ENCODE data around the gene FXR1. TPM values are rescaled to one million over a fixed set of nuclear protein-coding genes. Genes with fewer than 3 reads are reported as not detected.

FXR1 gene
- total RNA-seq, 1 experiment from 2014 or later = 288 TPM

DNA sequence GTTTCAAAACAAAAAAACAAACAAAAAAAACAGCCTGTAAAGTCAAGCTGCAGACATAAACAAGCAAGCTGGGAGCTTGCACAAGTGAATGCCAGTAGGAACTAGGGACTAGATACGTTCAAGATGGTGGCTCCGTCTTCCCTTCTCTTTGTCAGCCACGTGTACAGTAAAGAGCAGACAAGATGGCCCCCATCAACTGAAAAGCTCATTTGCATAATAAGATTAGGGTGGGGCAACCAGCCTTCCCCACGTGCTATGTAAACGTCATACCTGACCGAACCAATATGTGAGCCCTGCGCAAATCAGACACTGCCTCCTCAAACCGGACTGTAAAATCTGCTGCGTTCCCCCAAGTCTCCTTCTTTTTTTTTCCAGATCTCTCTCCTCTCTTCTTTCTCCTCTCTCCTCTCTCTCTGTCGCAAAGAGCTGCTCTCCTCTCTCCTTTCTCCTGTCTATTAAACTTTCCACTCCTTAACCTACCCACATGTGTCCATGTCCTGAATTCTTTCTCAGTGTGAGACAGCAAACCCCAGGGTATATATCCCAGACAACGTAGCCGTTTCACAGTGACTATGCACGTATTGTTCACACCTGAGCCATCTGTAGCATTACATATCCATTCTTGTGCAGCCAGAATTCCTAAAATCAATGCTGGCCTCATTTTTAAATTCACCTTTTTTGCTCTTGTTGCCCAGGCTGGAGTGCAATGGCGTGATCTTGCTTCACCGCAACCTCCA is 31.2 kb upstream of the FXR1 start:
- H4K20me1 ChIP-seq (ENCODE audit: insufficient read depth) = no peaks in the 10 kb centered on the region
- no peaks in the 10 kb centered on the region for H3K27me3 ChIP-seq (ENCODE audit: insufficient read depth, low read depth)
- DNase-seq = no peak
- H3K4me2 ChIP-seq = no peak overlapping the region
- no peak overlapping the region for H3K4me3 ChIP-seq
- POLR2A ChIA-PET (ENCODE audit: unreplicated experiment) = interaction anchor here (0.6 kb wide), 1 partner anchor 1279 kb away, joined by 5 read pairs; no protein-coding TSS in a partner anchor
- H3K4me1 ChIP-seq (replicated peaks; ENCODE audit: insufficient read depth) = no peaks in the 10 kb centered on the region
- no peak overlapping the region for H3K27ac ChIP-seq
- H3K79me2 ChIP-seq (ENCODE audit: low read depth) = no peaks in the 10 kb centered on the region
- no peaks in the 10 kb centered on the region for H3K36me3 ChIP-seq (ENCODE audit: low read depth)
- CTCF ChIA-PET = no interaction called here
- TF ChIP-seq, protein P1, sequence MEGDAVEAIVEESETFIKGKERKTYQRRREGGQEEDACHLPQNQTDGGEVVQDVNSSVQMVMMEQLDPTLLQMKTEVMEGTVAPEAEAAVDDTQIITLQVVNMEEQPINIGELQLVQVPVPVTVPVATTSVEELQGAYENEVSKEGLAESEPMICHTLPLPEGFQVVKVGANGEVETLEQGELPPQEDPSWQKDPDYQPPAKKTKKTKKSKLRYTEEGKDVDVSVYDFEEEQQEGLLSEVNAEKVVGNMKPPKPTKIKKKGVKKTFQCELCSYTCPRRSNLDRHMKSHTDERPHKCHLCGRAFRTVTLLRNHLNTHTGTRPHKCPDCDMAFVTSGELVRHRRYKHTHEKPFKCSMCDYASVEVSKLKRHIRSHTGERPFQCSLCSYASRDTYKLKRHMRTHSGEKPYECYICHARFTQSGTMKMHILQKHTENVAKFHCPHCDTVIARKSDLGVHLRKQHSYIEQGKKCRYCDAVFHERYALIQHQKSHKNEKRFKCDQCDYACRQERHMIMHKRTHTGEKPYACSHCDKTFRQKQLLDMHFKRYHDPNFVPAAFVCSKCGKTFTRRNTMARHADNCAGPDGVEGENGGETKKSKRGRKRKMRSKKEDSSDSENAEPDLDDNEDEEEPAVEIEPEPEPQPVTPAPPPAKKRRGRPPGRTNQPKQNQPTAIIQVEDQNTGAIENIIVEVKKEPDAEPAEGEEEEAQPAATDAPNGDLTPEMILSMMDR (conservative IDR thresholded peaks at IDR 0.05) = no peak
- no peak for TF ChIP-seq EZH2 (IDR thresholded peaks at IDR 0.05; ENCODE audit: low read depth)
- H3K9me2 ChIP-seq (ENCODE audit: insufficient read depth) = no peaks in the 10 kb centered on the region
- no peaks in the 10 kb centered on the region for H3F3A ChIP-seq (ENCODE audit: insufficient read depth, low read depth)
- BruUV-seq (replicated peaks) = no TSS peak
- H3K9me3 ChIP-seq (ENCODE audit: insufficient read depth, low read depth) = no peaks in the 10 kb centered on the region
- intact Hi-C loops (cut with micrococcal nuclease; ENCODE audit: unreplicated experiment) = no loop called here
- H2AFZ ChIP-seq = no peak overlapping the region

DNA sequence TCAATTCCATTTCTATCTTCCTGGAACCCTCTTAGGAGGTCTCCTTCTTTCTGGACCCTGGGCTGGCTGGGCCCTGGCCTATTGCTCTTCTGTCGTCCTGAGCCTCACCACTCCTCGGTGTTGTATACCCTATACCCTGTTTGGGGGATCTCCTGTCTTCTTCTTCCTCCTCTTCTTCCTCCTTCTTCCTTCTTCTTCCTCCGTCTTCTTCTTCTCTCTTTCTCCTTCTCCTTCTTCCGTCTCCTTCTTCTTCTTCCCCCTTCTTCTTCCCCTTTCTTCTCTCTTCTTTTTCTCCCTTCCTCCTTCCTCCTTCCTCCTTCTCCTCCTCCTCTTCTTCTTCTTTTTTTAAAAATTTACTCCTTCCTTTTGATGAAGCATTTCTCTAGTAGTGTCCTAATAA is 30.4 kb upstream of the FXR1 start:
- Histone ChIP-seq H3K27me3 (ENCODE audit: insufficient read depth, low read depth) (no peaks in the 10 kb centered on the region), H3K9me2 (ENCODE audit: insufficient read depth) (no peaks in the 10 kb centered on the region), H4K20me1 (ENCODE audit: insufficient read depth) (no peaks in the 10 kb centered on the region), H3K36me3 (ENCODE audit: low read depth) (no peaks in the 10 kb centered on the region), H3K27ac (no peak overlapping the region), H3K9me3 (ENCODE audit: insufficient read depth, low read depth) (no peaks in the 10 kb centered on the region), H3K4me2 (no peak overlapping the region), H2AFZ (no peak overlapping the region), H3K79me2 (ENCODE audit: low read depth) (no peaks in the 10 kb centered on the region), H3K4me3 (no peak overlapping the region), H3K4me1 (replicated peaks; ENCODE audit: insufficient read depth) (no peaks in the 10 kb centered on the region), H3F3A (ENCODE audit: insufficient read depth, low read depth) (no peaks in the 10 kb centered on the region)
- no peak for TF ChIP-seq EZH2 (IDR thresholded peaks at IDR 0.05; ENCODE audit: low read depth)
- TF ChIP-seq, protein P1 (conservative IDR thresholded peaks at IDR 0.05) = no peak
- intact Hi-C loops (cut with micrococcal nuclease; ENCODE audit: unreplicated experiment) = no loop called here
- DNase-seq = no peak
- POLR2A ChIA-PET (ENCODE audit: unreplicated experiment) = no interaction called here
- BruUV-seq (replicated peaks) = no TSS peak
- CTCF ChIA-PET = no interaction called here

DNA sequence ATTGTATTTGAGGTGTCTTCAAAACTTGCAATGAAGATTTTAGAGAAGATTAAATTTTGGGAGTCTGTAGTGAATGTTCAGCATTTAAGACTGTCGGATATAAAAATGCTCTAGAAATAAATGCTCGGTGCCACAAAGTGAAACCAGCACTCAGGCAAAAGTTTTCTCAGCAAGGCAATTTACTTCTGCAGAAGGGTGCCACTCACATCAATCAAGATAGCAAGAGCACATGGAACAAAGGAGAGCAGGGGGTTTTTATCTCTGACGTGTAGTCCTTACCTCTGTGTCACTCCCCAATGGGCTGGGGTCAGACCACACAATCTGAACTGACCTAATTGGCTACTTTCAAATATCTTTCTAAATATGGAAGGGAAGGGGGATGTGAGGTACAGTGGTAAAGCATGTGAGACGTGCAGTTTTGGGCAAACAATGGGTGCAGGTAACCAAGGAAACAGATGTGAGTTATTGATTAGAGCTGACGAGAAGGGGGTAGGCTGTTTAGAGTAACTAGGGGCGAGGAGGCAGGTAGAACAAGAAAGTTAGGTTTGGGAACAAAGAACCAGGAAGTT is 23.4 kb upstream of the FXR1 start:
- no peaks in the 10 kb centered on the region for H3K9me2 ChIP-seq (ENCODE audit: insufficient read depth)
- intact Hi-C loops (cut with micrococcal nuclease; ENCODE audit: unreplicated experiment) = no loop called here
- H3K4me3 ChIP-seq = no peak overlapping the region
- H2AFZ ChIP-seq = no peak overlapping the region
- BruUV-seq (replicated peaks) = no TSS peak
- no peak for DNase-seq
- H4K20me1 ChIP-seq (ENCODE audit: insufficient read depth) = no peaks in the 10 kb centered on the region
- no peaks in the 10 kb centered on the region for H3K79me2 ChIP-seq (ENCODE audit: low read depth)
- no peaks in the 10 kb centered on the region for H3F3A ChIP-seq (ENCODE audit: insufficient read depth, low read depth)
- CTCF ChIA-PET = no interaction called here
- no peak for TF ChIP-seq EZH2 (IDR thresholded peaks at IDR 0.05; ENCODE audit: low read depth)
- TF ChIP-seq, protein P1 (conservative IDR thresholded peaks at IDR 0.05) = no peak
- peaks cover 12% of the 10 kb centered on the region for H3K9me3 ChIP-seq (ENCODE audit: insufficient read depth, low read depth)
- POLR2A ChIA-PET (ENCODE audit: unreplicated experiment) = no interaction called here
- H3K27me3 ChIP-seq (ENCODE audit: insufficient read depth, low read depth) = no peaks in the 10 kb centered on the region
- no peak overlapping the region for H3K4me2 ChIP-seq
- no peaks in the 10 kb centered on the region for H3K4me1 ChIP-seq (replicated peaks; ENCODE audit: insufficient read depth)
- H3K36me3 ChIP-seq (ENCODE audit: low read depth) = no peaks in the 10 kb centered on the region
- H3K27ac ChIP-seq = no peak overlapping the region

Data from PC-9 (cell line).